HepG2 (cell line): Measurements from ENCODE around the gene SUMO4. TPM values are rescaled to one million over a fixed set of nuclear protein-coding genes. Genes with fewer than 3 reads are reported as not detected.

Experiments
- ATAC-seq: fragments of 200-7000 bp; cut with Tn5 transposase; 3 replicates; pipeline ENCODE4 v1.9.1; 2020; ENCODE audit warnings: mild to moderate bottlenecking, moderate library complexity
- BruUV-seq: library from RNA; stranded (reverse); fragments of 400-500 nt; replicated peaks from 2 replicates; lab custom pipeline; 2021; lab: Mats Ljungman, UMichigan
- CTCF ChIA-PET: fragments of 300-600 bp; formaldehyde crosslinking; extraction: SDS; loops from one replicate; lab custom pipeline; 2021; ENCODE audit warnings: low total read pairs, inconsistent platforms, low intra/inter-chr PET ratio; lab: Yijun Ruan, JAX
- POLR2A ChIA-PET: fragments of 350-600 bp; sonication (Branson Sonifier 250); formaldehyde crosslinking; loops from one replicate; lab custom pipeline; 2020; ENCODE audit warnings: antibody characterized with exemption, inconsistent platforms; lab: Yijun Ruan, JAX
- DNase-seq: peaks from one replicate; pipeline ENCODE4 v3.0.0-alpha.2; 2015; ENCODE audit warnings: low spot score
- FAIRE-seq: peaks from 3 replicates; lab custom pipeline; 2011; peaks lifted over from hg19 to GRCh38; lab: Jason Lieb, UNC
- H2AFZ ChIP-seq: one replicate; pipeline ENCODE4 v1.6.1; 2011; ENCODE audit warnings: low read length, inconsistent platforms
- H3K27ac ChIP-seq: fragments of 300-600 bp; 3 replicates; pipeline ENCODE4 v1.8.0; 2011; ENCODE audit warnings: mixed run types, mild to moderate bottlenecking, mixed read lengths, low read length, inconsistent platforms; ENCODE audit not compliant: insufficient read depth; ENCODE audit errors: extremely low read length
- H3K27me3 ChIP-seq, 2 experiments: fragments of 200-600 bp in 1 of 2; 2 replicates in 1 of 2; 3 replicates in 1 of 2; pipeline versions ENCODE4 v1.6.0 to v1.8.0; 2011; ENCODE audit warnings: low read length in 2 of 2, mild to moderate bottlenecking in 2 of 2, moderate library complexity in 2 of 2, inconsistent platforms in 1 of 2; ENCODE audit not compliant: insufficient read depth in 2 of 2, control insufficient read depth in 1 of 2
- H3K36me3 ChIP-seq, 2 experiments: fragments of 200-600 bp in 1 of 2; replicated peaks in 1 of 2; 2 replicates in 1 of 2; 3 replicates in 1 of 2; pipeline versions ENCODE4 v1.5.1 to v1.8.0; 2011; ENCODE audit warnings: low read length in 2 of 2, inconsistent platforms in 1 of 2; ENCODE audit not compliant: insufficient read depth in 2 of 2, control insufficient read depth in 1 of 2
- H3K4me1 ChIP-seq: 2 replicates; pipeline ENCODE4 v1.5.1; 2012; ENCODE audit warnings: low read length, inconsistent platforms; ENCODE audit not compliant: insufficient read depth
- H3K4me2 ChIP-seq: 2 replicates; pipeline ENCODE4 v1.6.0; 2011; ENCODE audit warnings: low read depth, low read length, inconsistent platforms
- H3K4me3 ChIP-seq, 3 experiments: fragments of 200-600 bp in 1 of 3; sonication (generic), shearing (Covaris generic) in 1 of 3; replicated peaks in 1 of 3; 2 replicates each; pipeline ENCODE4 v1.5.1; 2011 to 2016; ENCODE audit warnings: low read length in 3 of 3, inconsistent platforms in 2 of 3, low read depth in 2 of 3, mild to moderate bottlenecking in 2 of 3, control low read depth in 1 of 3, mixed read lengths in 1 of 3; ENCODE audit not compliant: insufficient read depth in 1 of 3
- H3K79me2 ChIP-seq: one replicate; pipeline ENCODE4 v1.6.1; 2011; ENCODE audit warnings: low read length, inconsistent platforms; ENCODE audit not compliant: insufficient read depth
- H3K9ac ChIP-seq: 2 replicates; pipeline ENCODE4 v1.6.0; 2011; ENCODE audit warnings: mild to moderate bottlenecking, low read depth, low read length, inconsistent platforms; ENCODE audit not compliant: insufficient read depth
- H3K9me3 ChIP-seq: 2 replicates; pipeline ENCODE4 v1.5.1; 2012; ENCODE audit warnings: mild to moderate bottlenecking, low read length
- H4K20me1 ChIP-seq: 2 replicates; pipeline ENCODE4 v1.6.0; 2011; ENCODE audit warnings: inconsistent platforms, mild to moderate bottlenecking, low read length, moderate library complexity; ENCODE audit not compliant: insufficient read depth
- CBFB ChIP-seq: sonication (generic); formaldehyde crosslinking; IDR thresholded peaks from 2 replicates; pipeline ENCODE4 v1.4.0; 2020; ENCODE audit warnings: missing genetic modification reagents
- CENPT ChIP-seq: sonication (generic); formaldehyde crosslinking; IDR thresholded peaks from 2 replicates; pipeline ENCODE4 v1.8.0; 2022; ENCODE audit warnings: low read depth, mild to moderate bottlenecking, moderate library complexity, missing genetic modification reagents
- FLYWCH1 ChIP-seq: sonication (generic); formaldehyde crosslinking; IDR thresholded peaks from 2 replicates; pipeline ENCODE4 v1.8.1; 2023; ENCODE audit warnings: mild to moderate bottlenecking, missing genetic modification reagents
- FOXM1 ChIP-seq: sonication (generic); formaldehyde crosslinking; IDR thresholded peaks from 2 replicates; pipeline ENCODE4 v1.5.0; 2020; ENCODE audit warnings: missing genetic modification reagents
- ZEB1 ChIP-seq: IDR thresholded peaks from 2 replicates; pipeline ENCODE4 v1.6.1; 2012; ENCODE audit warnings: mild to moderate bottlenecking, low read depth, inconsistent platforms; ENCODE audit not compliant: insufficient replicate concordance
- ZNF747 ChIP-seq: sonication (generic); formaldehyde crosslinking; IDR thresholded peaks from 2 replicates; pipeline ENCODE4 v1.8.1; 2023; ENCODE audit warnings: missing genetic modification reagents, mild to moderate bottlenecking, borderline replicate concordance
- WGBS: methylation state at CpG from one replicate; pipeline ENCODE4 v1.1.6; 2017; ENCODE audit warnings: low lambda C conversion rate; 5-methylcytosine and 5-hydroxymethylcytosine counted together
- in situ Hi-C: cut with HindIII; loops from 2 replicates; pipeline ENCODE4 v1.10.0; 2017; ENCODE audit warnings: low pct_unique_long_range_greater_than_20kb; ENCODE audit not compliant: extremely low pct_ligation_motif_present
- intact Hi-C: fragments of 100-400 bp; cut with micrococcal nuclease; formaldehyde crosslinking; loops from one replicate; pipeline ENCODE4 v1.10.0; 2022; ENCODE audit not compliant: unreplicated experiment
- polyA plus RNA-seq, 8 experiments: library from polyadenylated mRNA; depleted of rRNA in 3 of 8; stranded (reverse) in 7 of 8; unstranded in 1 of 8; fragments of >200 nt; fragmentation: Illumina TruSeq in 4 of 8; extraction: Trizol in 4 of 8; gene quantifications; 2 replicates each; pipeline versions ENCODE4 v1.2.1 to v1.2.3, GENCODE V29; 2011 to 2016; ENCODE audit warnings: low read depth in 4 of 8, missing spikeins in 1 of 8, mixed read lengths in 1 of 8; ENCODE audit not compliant: insufficient read depth in 1 of 8
- total RNA-seq, 5 experiments: library from RNA; depleted of rRNA; stranded (reverse); fragments of >200 nt; fragmentation: Illumina TruSeq; extraction: Trizol; gene quantifications; 2 replicates each; pipeline ENCODE4 v1.2.3, GENCODE V29; 2016; ENCODE audit warnings: low read depth in 1 of 5
- TF ChIP-seq, protein P1 (sequence below): sonication (generic); formaldehyde crosslinking; IDR thresholded peaks from 2 replicates; pipeline ENCODE4 v1.9.0; 2022; ENCODE audit warnings: low read depth, missing genetic modification reagents

Gene SUMO4
- total and polyA plus RNA-seq, 2 of the 13 experiments (the other 11 are each of a cell fraction or from before 2014, with no cell fraction given): 0.22 to 1.2 TPM

DNA sequence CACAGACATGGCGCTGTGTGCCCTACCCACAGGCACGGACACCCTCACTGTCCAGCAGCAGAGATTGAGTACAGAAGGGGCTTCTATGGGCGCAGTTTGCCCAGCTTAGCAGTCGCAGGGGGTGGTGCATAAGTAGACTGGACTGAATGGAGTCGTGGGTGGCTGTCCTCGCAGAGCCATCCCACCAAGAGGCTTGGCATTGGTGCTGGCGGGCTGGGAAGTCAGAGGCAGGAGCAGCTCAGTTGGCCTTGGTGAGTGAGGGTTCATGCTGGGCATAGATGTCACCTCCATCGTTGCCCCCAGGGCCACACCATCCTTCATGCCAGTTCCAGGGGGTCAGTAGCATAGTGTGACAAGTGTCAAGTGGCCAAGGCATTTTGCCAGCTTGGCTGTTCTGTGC lies 25.2 kb downstream of the SUMO4 start (continued):
- TF ChIP-seq, protein P1, sequence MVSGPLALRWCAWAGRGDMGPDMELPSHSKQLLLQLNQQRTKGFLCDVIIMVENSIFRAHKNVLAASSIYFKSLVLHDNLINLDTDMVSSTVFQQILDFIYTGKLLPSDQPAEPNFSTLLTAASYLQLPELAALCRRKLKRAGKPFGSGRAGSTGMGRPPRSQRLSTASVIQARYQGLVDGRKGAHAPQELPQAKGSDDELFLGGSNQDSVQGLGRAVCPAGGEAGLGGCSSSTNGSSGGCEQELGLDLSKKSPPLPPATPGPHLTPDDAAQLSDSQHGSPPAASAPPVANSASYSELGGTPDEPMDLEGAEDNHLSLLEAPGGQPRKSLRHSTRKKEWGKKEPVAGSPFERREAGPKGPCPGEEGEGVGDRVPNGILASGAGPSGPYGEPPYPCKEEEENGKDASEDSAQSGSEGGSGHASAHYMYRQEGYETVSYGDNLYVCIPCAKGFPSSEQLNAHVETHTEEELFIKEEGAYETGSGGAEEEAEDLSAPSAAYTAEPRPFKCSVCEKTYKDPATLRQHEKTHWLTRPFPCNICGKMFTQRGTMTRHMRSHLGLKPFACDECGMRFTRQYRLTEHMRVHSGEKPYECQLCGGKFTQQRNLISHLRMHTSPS (CRISPR knock-in tag): no peak
- no peak for TF ChIP-seq ZNF747 (CRISPR knock-in tag)

DNA sequence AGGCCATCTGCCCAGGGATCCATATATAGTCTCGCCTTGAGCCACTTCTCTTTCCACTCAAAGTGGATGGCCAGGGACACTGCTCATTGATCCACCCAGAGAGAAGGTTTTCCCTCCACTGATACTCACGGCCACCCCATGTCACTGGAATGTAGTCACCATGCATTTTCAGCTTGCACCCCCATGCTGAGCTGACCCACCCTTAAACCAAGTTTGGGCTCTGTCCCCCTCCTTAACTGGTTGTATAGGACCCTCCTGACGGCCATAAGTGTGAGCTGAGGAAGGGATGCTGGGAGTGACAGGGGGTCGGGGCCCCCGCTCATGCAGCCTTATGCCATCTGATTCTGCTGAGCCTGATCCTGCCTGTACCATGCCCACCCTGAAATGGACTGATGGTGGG lies 25.7 kb downstream of the SUMO4 start:
- Histone ChIP-seq H3K9me3 (no peaks in the 10 kb centered on the region), H3K9ac (no peak overlapping the region), H3K4me1 (peaks cover 27% of the 10 kb centered on the region), H2AFZ (no peak overlapping the region), H3K4me2 (no peak overlapping the region), H3K36me3 (no peaks in the 10 kb centered on the region), H3K27ac (no peak overlapping the region), H3K79me2 (no peaks in the 10 kb centered on the region), H3K27me3 (peaks cover 5 to 45% of the 10 kb centered on the region in 2 experiments; a peak in 4 of 5 replicates), H3K4me3 (no peak overlapping the region), H4K20me1 (no peaks in the 10 kb centered on the region)
- ATAC-seq: no peak
- in situ Hi-C loops (loop anchor here (5.0 kb wide), 2 partner anchors 343 to 393 kb away; no protein-coding TSS in a partner anchor), intact Hi-C loops (no loop called here)
- ChIA-PET POLR2A (no interaction called here), CTCF (no interaction called here)
- DNase-seq: no peak
- no peak for TF ChIP-seq ZEB1
- no peak for TF ChIP-seq FOXM1 (CRISPR knock-in tag)
- TF ChIP-seq CENPT (CRISPR knock-in tag): no peak
- TF ChIP-seq FLYWCH1 (CRISPR knock-in tag): no peak
- no peak for TF ChIP-seq CBFB
- 54% methylated on average over 5 of the region's 5 CpGs for WGBS
- BruUV-seq: no TSS peak
- no peak for FAIRE-seq
